Transverse colon (tissue), 4 donors: ENCODE data around the gene APOA1.

Experiments used
- POLR2A ChIP-seq: fragments of 450-650 bp; IDR thresholded peaks from one replicate; pipeline ENCODE4 v1.6.1; 2016; ENCODE audit warnings: antibody characterized with exemption, mild to moderate bottlenecking, moderate library complexity
- POLR2AphosphoS5 ChIP-seq, 3 donors: sonication (generic); formaldehyde crosslinking; IDR thresholded peaks; one replicate each; pipeline ENCODE4 v1.6.1; 2016; ENCODE audit warnings: antibody characterized with exemption in 3 of 3
- TF ChIP-seq, protein P1 (sequence below), 5 experiments: fragments of 200-600 bp in 3 of 5; fragments of 450-650 bp in 2 of 5; sonication (generic) in 3 of 5; IDR thresholded peaks; 1 replicate in 2 of 5; 2 replicates in 3 of 5; pipeline ENCODE4 v1.5.1; 2016 to 2017; ENCODE audit warnings: antibody characterized with exemption in 5 of 5, inconsistent platforms in 3 of 5, mild to moderate bottlenecking in 2 of 5, moderate library complexity in 1 of 5

DNA sequence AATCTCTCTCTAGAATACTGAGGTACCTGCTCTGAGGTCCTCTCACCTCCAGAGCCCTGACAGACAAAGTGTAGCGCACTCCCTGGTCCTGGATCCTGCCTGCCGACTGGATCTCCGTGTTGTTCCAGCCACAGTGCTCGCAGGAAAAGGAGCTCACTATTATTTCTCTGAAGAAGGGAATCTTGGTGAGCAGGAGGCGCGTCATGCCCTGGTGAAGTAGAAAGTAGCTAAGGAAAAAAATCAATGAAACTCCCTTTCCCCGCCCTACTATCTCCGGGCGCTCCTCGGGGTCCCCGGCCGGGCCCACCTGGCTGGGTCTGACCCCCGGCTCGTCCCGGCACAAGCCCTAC lies 50.0 kb downstream of the APOA1 start:
- TF ChIP-seq, protein P1, sequence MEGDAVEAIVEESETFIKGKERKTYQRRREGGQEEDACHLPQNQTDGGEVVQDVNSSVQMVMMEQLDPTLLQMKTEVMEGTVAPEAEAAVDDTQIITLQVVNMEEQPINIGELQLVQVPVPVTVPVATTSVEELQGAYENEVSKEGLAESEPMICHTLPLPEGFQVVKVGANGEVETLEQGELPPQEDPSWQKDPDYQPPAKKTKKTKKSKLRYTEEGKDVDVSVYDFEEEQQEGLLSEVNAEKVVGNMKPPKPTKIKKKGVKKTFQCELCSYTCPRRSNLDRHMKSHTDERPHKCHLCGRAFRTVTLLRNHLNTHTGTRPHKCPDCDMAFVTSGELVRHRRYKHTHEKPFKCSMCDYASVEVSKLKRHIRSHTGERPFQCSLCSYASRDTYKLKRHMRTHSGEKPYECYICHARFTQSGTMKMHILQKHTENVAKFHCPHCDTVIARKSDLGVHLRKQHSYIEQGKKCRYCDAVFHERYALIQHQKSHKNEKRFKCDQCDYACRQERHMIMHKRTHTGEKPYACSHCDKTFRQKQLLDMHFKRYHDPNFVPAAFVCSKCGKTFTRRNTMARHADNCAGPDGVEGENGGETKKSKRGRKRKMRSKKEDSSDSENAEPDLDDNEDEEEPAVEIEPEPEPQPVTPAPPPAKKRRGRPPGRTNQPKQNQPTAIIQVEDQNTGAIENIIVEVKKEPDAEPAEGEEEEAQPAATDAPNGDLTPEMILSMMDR (IDR thresholded peaks at IDR 0.05), result no peak
- TF ChIP-seq POLR2AphosphoS5 (IDR thresholded peaks at IDR 0.05) (no peak), POLR2A (no peak)
